ENCODE data around the gene PLPP3.

PLPP3 gene

DNA sequence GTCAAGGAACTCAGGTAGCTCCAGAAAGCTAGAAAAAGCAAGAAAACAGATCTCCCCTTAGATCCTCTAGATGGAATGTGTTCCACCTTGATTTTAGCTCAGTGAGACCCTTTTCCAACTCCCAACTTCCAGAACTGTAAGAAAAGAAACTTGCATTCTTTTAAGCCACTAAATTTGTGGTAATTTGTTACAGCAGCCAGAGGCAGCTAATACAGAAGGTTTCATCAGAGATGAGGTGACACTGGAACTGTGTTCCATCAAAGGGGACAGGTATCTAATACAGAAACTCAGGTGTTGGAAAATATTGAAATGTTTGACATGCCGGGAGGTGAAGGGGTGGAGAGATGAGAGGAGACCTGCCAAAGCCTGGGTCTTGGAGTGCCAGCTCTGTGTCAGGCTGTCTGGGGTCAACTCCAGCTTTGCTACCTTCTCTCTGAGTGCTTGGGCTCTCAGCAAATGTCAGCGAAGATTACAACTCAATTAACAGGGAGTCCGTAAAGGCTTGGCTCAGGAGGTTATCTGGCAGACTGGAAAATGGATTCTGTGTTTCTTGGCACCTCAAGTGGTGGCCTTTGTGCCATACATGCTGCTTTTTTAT, 71.3 kb downstream of the PLPP3 start:
- no peak for DNase-seq (ENCODE audit: low read depth in 1 of 2, low spot score in 1 of 2)
- TF ChIP-seq JUND (IDR thresholded peaks at IDR 0.05; ENCODE audit: low read depth) = no peak
- in situ Hi-C loops (cut with HindIII; ENCODE audit: low pct_unique_long_range_greater_than_20kb, low sequenced_read_pairs) = no loop called here

DNA sequence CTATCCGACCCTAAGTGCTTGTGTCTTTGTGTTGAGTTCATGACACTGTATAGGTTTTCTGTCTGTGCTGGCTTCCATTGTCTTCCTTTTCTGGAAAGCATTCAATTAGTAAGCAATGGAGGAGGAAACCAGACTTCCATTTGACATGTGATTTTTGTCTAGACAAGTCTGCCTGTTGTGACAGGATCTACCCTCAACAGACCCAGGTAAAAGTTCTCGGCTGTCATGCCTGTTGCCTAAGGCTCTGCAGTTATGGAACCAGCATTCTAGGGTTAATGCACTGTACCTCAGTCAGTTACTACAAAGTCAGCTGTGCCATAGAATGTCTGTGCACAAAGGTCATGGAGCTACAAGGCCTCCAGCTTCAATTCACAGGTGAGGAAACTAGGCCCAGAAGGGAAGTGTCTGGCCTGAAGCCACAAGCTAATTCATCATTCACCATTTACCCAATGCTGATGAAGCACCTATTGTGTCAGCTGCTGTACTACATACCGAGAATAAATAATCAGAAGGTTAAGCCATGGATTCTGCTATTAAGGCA, 72.3 kb downstream of the PLPP3 start:
- DNase-seq (ENCODE audit: low read depth in 1 of 2, low spot score in 1 of 2) = no peak
- no peak for TF ChIP-seq JUND (IDR thresholded peaks at IDR 0.05; ENCODE audit: low read depth)
- in situ Hi-C loops (cut with HindIII; ENCODE audit: low pct_unique_long_range_greater_than_20kb, low sequenced_read_pairs) = no loop called here

- TF ChIP-seq JUND (IDR thresholded peaks at IDR 0.05; ENCODE audit: low read depth) = no peak
- no peak for DNase-seq (ENCODE audit: low read depth in 1 of 2, low spot score in 1 of 2)
- in situ Hi-C loops (cut with HindIII; ENCODE audit: low pct_unique_long_range_greater_than_20kb, low sequenced_read_pairs) = no loop called here
These were observed 73.3 kb downstream of the PLPP3 start for GRCh38 chr1:56505792-56506743.

DNA sequence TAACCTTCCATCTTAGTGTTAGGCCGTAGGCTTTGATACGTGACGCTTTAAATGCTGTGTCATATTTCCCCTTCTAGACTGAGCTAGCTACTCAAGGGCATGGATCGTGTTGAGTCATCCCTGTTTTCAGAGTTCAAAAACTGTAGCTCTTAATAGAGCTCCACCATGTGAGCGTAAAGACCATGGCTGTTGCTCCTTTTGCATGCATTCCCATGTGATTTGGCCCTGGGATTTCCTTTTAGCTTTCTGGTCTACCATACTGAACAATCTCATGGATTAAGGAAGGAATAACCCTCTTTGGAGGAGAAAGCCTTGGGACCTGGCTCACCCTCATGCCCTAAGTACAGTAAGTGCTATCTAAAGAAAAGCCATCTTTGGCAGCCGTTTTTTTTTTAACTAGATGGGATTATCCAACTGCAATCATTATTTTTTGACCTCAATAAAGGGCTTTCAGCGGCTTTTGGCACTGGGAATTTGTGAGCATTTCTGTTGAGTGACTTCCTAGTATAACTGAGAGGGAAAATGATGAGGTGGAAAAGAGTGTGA, 76.6 kb downstream of the PLPP3 start:
- DNase-seq (ENCODE audit: low read depth in 1 of 2, low spot score in 1 of 2) = no peak
- in situ Hi-C loops (cut with HindIII; ENCODE audit: low pct_unique_long_range_greater_than_20kb, low sequenced_read_pairs) = no loop called here
- no peak for TF ChIP-seq JUND (IDR thresholded peaks at IDR 0.05; ENCODE audit: low read depth)

DNA sequence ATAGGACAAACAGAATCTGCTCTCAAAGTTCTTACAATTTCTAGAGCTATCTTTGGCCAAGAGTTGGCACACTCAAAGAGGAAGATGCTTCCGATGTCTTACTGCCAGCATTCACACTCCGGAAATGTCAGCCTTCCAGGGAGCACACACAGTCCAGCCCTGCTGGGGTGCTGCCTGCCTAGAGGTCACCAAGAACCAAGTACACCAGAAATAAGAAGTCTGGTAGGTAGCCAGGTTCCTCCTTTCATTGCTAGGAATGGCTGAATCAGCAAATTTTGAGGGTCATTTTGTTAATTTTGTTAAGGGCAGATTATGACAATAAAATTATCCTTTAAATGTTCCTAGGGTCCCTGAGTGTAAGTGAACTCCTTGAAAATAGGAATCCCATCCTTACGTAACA, 77.5 kb downstream of the PLPP3 start:
- TF ChIP-seq JUND (IDR thresholded peaks at IDR 0.05; ENCODE audit: low read depth) = no peak
- DNase-seq (ENCODE audit: low read depth in 1 of 2, low spot score in 1 of 2) = no peak
- in situ Hi-C loops (cut with HindIII; ENCODE audit: low pct_unique_long_range_greater_than_20kb, low sequenced_read_pairs) = no loop called here

GRCh38 chr1:56501426-56501825, 77.9 kb downstream of the PLPP3 start:
- no peak for DNase-seq (ENCODE audit: low read depth in 1 of 2, low spot score in 1 of 2)
- TF ChIP-seq JUND (IDR thresholded peaks at IDR 0.05; ENCODE audit: low read depth) = no peak
- in situ Hi-C loops (cut with HindIII; ENCODE audit: low pct_unique_long_range_greater_than_20kb, low sequenced_read_pairs) = no loop called here

- in situ Hi-C loops (cut with HindIII; ENCODE audit: low pct_unique_long_range_greater_than_20kb, low sequenced_read_pairs) = no loop called here
- no peak for DNase-seq (ENCODE audit: low read depth in 1 of 2, low spot score in 1 of 2)
- TF ChIP-seq JUND (IDR thresholded peaks at IDR 0.05; ENCODE audit: low read depth) = no peak
These were observed 82.3 kb downstream of the PLPP3 start for GRCh38 chr1:56496821-56497772.

DNA sequence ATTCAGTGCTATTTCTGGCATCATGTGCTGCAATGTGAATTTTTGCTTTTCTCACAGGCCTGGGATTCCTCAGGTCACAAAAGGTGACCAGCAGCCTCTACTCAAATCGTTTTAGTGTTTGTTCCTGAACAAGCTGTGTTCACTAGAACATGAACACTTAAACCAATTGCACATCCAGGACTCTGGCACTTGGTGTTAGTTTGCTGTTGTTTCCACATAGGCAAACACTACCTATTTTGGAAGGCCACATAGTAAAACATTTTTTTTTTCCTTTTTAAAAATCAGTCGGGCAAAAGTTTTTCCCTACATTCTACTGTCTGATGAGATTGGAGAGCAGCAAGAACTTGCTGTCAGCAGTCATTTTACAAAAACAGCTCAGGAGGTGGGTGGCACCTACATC, 83.2 kb downstream of the PLPP3 start:
- no peak for TF ChIP-seq JUND (IDR thresholded peaks at IDR 0.05; ENCODE audit: low read depth)
- no peak for DNase-seq (ENCODE audit: low read depth in 1 of 2, low spot score in 1 of 2)
- in situ Hi-C loops (cut with HindIII; ENCODE audit: low pct_unique_long_range_greater_than_20kb, low sequenced_read_pairs) = no loop called here

DNA sequence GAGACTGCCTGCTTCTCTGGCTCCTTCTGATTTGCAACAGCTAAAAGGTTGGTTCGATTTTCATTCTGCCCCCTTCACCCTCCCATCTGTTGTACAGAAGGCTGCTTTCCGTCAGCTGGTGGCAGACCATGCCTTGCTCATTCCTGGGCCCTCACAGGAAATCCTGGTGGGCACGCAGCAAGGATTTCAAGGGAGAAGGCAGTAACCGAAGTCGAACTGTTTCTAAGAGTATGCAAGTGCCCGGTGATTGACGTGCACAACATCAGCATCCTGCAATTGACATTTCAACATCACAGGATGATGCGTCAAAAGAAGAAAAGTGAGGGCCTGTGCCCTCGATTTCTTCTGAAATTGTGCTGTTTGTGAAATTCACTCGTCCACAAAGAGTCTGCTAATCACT, 83.8 kb downstream of the PLPP3 start:
- in situ Hi-C loops (cut with HindIII; ENCODE audit: low pct_unique_long_range_greater_than_20kb, low sequenced_read_pairs) = no loop called here

DNA sequence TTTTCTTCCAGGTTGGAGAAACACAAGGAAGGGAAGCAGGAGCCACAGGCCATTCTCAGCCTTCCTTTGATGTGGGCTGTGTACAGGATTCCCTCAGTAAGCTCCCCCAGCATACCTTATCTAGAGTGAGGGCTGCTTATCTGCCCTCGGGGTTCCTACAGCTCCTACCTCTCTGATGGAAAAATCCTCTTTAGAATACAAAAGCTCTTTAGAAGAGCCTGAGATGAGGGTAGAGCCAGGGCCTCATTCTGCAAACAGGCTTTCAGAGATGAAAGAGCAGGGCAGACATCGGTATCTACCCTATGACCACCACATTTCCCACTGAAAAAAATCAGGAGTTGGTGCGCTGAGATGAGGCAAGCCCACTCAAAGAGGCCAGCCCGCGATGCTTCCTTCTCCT, 85.1 kb downstream of the PLPP3 start:
- DNase-seq (ENCODE audit: low read depth in 1 of 2, low spot score in 1 of 2) = no peak
- no peak for TF ChIP-seq JUND (IDR thresholded peaks at IDR 0.05; ENCODE audit: low read depth)
- in situ Hi-C loops (cut with HindIII; ENCODE audit: low pct_unique_long_range_greater_than_20kb, low sequenced_read_pairs) = no loop called here

More for the DNA sequence above, 83.8 kb downstream of the PLPP3 start:
- TF ChIP-seq JUND (IDR thresholded peaks at IDR 0.05; ENCODE audit: low read depth) = no peak
- no peak for DNase-seq (ENCODE audit: low read depth in 1 of 2, low spot score in 1 of 2)

- in situ Hi-C loops (cut with HindIII; ENCODE audit: low pct_unique_long_range_greater_than_20kb, low sequenced_read_pairs) = no loop called here
- no peak for TF ChIP-seq JUND (IDR thresholded peaks at IDR 0.05; ENCODE audit: low read depth)
- no peak for DNase-seq (ENCODE audit: low read depth in 1 of 2, low spot score in 1 of 2)
These were observed 85.5 kb downstream of the PLPP3 start for GRCh38 chr1:56493826-56494225.

DNA sequence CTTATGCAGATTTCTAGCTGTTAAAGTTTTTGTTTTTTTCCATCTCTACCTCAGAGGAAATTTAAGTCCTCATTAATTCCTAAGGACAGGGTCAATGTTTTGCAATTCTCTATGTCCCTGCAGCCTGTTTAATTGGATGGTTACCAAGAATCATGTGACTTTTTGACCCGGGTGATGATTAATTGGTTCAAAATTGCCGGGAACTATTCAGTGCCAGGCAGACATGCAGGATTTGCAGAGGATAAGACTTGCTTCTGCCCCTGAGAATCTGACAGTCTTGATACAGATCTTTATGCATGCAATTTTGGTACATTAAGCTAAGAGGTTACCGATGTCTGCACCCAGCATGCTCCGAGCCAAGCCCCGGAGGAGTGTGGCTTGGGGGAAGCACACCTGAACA, 87.9 kb downstream of the PLPP3 start:
- no peak for TF ChIP-seq JUND (IDR thresholded peaks at IDR 0.05; ENCODE audit: low read depth)
- DNase-seq (ENCODE audit: low read depth in 1 of 2, low spot score in 1 of 2) = no peak
- in situ Hi-C loops (cut with HindIII; ENCODE audit: low pct_unique_long_range_greater_than_20kb, low sequenced_read_pairs) = no loop called here

Measured in T47D (cell line).